Neural cell (in vitro differentiated cells): ENCODE measurements around the gene TMEM170B. TPM values are rescaled to one million over a fixed set of nuclear protein-coding genes. Genes with fewer than 3 reads are reported as not detected.

Source experiments
- H2AFZ ChIP-seq: fragments of 200-600, 300-800 bp; sonication (generic), shearing (Covaris generic); 2 replicates; pipeline ENCODE4 v1.6.0; 2014; ENCODE audit warnings: low read depth, mild to moderate bottlenecking, antibody characterized with exemption, low read length, moderate library complexity
- H3F3A ChIP-seq: fragments of 200-600 bp; shearing (Covaris generic); 2 replicates; pipeline ENCODE4 v1.6.1; 2016; ENCODE audit warnings: mild to moderate bottlenecking, moderate library complexity, mixed read lengths, antibody characterized with exemption, low read length; ENCODE audit not compliant: insufficient read depth, poor library complexity, severe bottlenecking
- H3K27ac ChIP-seq: fragments of 200-600, 300-800 bp; sonication (generic), shearing (Covaris generic); 2 replicates; pipeline ENCODE4 v1.5.1; 2014; ENCODE audit warnings: mild to moderate bottlenecking, low read length, moderate library complexity
- H3K27me3 ChIP-seq: fragments of 300-800, 200-600 bp; sonication (generic), shearing (Covaris generic); 2 replicates; pipeline ENCODE4 v1.6.0; 2014; ENCODE audit warnings: mild to moderate bottlenecking, low read depth, low read length, moderate library complexity; ENCODE audit not compliant: insufficient read depth
- H3K36me3 ChIP-seq: fragments of 300-800, 200-600 bp; sonication (generic), shearing (Covaris generic); 2 replicates; pipeline ENCODE4 v1.5.1; 2014; ENCODE audit warnings: mild to moderate bottlenecking, antibody characterized with exemption, low read length, moderate library complexity; ENCODE audit not compliant: insufficient read depth
- H3K4me2 ChIP-seq: fragments of 300-800, 200-600 bp; sonication (generic), shearing (Covaris generic); 2 replicates; pipeline ENCODE4 v1.6.0; 2014; ENCODE audit warnings: mild to moderate bottlenecking, low read length
- H3K4me3 ChIP-seq: fragments of 300-800, 200-600 bp; sonication (generic), shearing (Covaris generic); 2 replicates; pipeline ENCODE4 v1.5.1; 2014; ENCODE audit warnings: mild to moderate bottlenecking, low read length, moderate library complexity
- H3K79me2 ChIP-seq: fragments of 200-600 bp; shearing (Covaris generic); replicated peaks from 2 replicates; pipeline ENCODE4 v1.6.0; 2014; ENCODE audit warnings: mild to moderate bottlenecking, low read length, moderate library complexity; ENCODE audit not compliant: insufficient read depth
- H3K9ac ChIP-seq: fragments of 300-800, 200-600 bp; sonication (generic), shearing (Covaris generic); 2 replicates; pipeline ENCODE4 v1.6.1; 2016; ENCODE audit warnings: mild to moderate bottlenecking, low read length, mixed read lengths
- H3K9me2 ChIP-seq: fragments of 200-600 bp; shearing (Covaris generic); 2 replicates; pipeline ENCODE4 v1.6.1; 2016; ENCODE audit warnings: mild to moderate bottlenecking, low read length, mixed read lengths; ENCODE audit not compliant: insufficient read depth
- H3K9me3 ChIP-seq: fragments of 200-600, 300-800 bp; sonication (generic), shearing (Covaris generic); 2 replicates; pipeline ENCODE4 v1.6.1; 2016; ENCODE audit warnings: mild to moderate bottlenecking, mixed run types, low read length, moderate library complexity, mixed read lengths
- H4K20me1 ChIP-seq: fragments of 200-600 bp; shearing (Covaris generic); 2 replicates; pipeline ENCODE4 v1.6.1; 2016; ENCODE audit warnings: mild to moderate bottlenecking, mixed run types; ENCODE audit not compliant: insufficient read depth
- CTCF ChIP-seq: fragments of 450-650 bp; IDR thresholded peaks from 2 replicates; pipeline ENCODE4 v1.5.1; 2014; ENCODE audit warnings: antibody characterized with exemption, mild to moderate bottlenecking, moderate library complexity; ENCODE audit not compliant: poor library complexity, severe bottlenecking
- EP300 ChIP-seq: fragments of 450-650 bp; conservative IDR thresholded peaks from 2 replicates; pipeline ENCODE4 v1.6.1; 2014; ENCODE audit warnings: antibody characterized with exemption, mild to moderate bottlenecking, moderate library complexity; ENCODE audit not compliant: poor library complexity, severe bottlenecking
- EZH2 ChIP-seq: fragments of 200-600, 300-800 bp; shearing (Covaris generic), sonication (generic); IDR thresholded peaks from 2 replicates; pipeline ENCODE4 v1.6.1; 2014; ENCODE audit warnings: antibody characterized with exemption, low read length, borderline replicate concordance, mild to moderate bottlenecking; ENCODE audit not compliant: insufficient read depth, poor library complexity, severe bottlenecking
- MXI1 ChIP-seq: fragments of 450-650 bp; conservative IDR thresholded peaks from 2 replicates; pipeline ENCODE4 v1.6.1; 2014; ENCODE audit warnings: antibody characterized with exemption, mild to moderate bottlenecking; ENCODE audit not compliant: poor library complexity, severe bottlenecking
- POLR2AphosphoS5 ChIP-seq: IDR thresholded peaks from 2 replicates; pipeline ENCODE4 v1.6.1; 2012
- RAD21 ChIP-seq: fragments of 450-650 bp; conservative IDR thresholded peaks from 2 replicates; pipeline ENCODE4 v1.6.1; 2014; ENCODE audit warnings: antibody characterized with exemption, mild to moderate bottlenecking, moderate library complexity
- REST ChIP-seq: IDR thresholded peaks from 2 replicates; pipeline ENCODE4 v1.6.1; 2012; ENCODE audit warnings: borderline replicate concordance
- SMC3 ChIP-seq: fragments of 450-650 bp; conservative IDR thresholded peaks from 2 replicates; pipeline ENCODE4 v1.6.1; 2014; ENCODE audit warnings: antibody characterized with exemption, mild to moderate bottlenecking, moderate library complexity; ENCODE audit not compliant: poor library complexity
- TAF1 ChIP-seq: IDR thresholded peaks from 2 replicates; pipeline ENCODE4 v1.6.1; 2012; ENCODE audit warnings: low read depth
- polyA plus RNA-seq: library from polyadenylated mRNA; depleted of rRNA; stranded (reverse); fragments of >200 nt; gene quantifications from 2 replicates; pipeline ENCODE4 v1.2.3, GENCODE V29; 2014

Gene TMEM170B
- polyA plus RNA-seq, 1 donor from 2014 or later = 29.1 TPM

- Histone ChIP-seq H3K9me3 (no peaks in the 10 kb centered on the region), H3K9ac (no peak overlapping the region), H3K4me3 (peak overlapping the region; percentile 24), H3K79me2 (peaks cover 65% of the 10 kb centered on the region), H3K4me2 (no peak overlapping the region), H3F3A (no peaks in the 10 kb centered on the region), H2AFZ (no peak overlapping the region), H3K27ac (no peak overlapping the region), H3K9me2 (no peaks in the 10 kb centered on the region), H4K20me1 (no peaks in the 10 kb centered on the region), H3K27me3 (no peaks in the 10 kb centered on the region), H3K36me3 (no peaks in the 10 kb centered on the region)
- no peak for TF ChIP-seq SMC3
- no peak for TF ChIP-seq REST
- no peak for TF ChIP-seq EP300
- no peak for TF ChIP-seq RAD21
- no peak for TF ChIP-seq TAF1
- TF ChIP-seq MXI1 = no peak
- TF ChIP-seq CTCF = no peak
- no peak for TF ChIP-seq POLR2AphosphoS5
- TF ChIP-seq EZH2 = no peak
Measured at GRCh38 chr6:11556309-11556708, 18.8 kb downstream of the TMEM170B start.

GRCh38 chr6:11563793-11564192, 26.2 kb downstream of the TMEM170B start:
- Histone ChIP-seq H3K79me2 (peaks cover 52% of the 10 kb centered on the region), H3K9me2 (no peaks in the 10 kb centered on the region), H2AFZ (no peak overlapping the region), H3K9ac (no peak overlapping the region), H3F3A (no peaks in the 10 kb centered on the region), H3K36me3 (peaks cover 11% of the 10 kb centered on the region), H3K4me2 (no peak overlapping the region), H4K20me1 (no peaks in the 10 kb centered on the region), H3K27ac (no peak overlapping the region), H3K9me3 (no peaks in the 10 kb centered on the region), H3K27me3 (no peaks in the 10 kb centered on the region), H3K4me3 (no peak overlapping the region)
- TF ChIP-seq MXI1 (no peak), REST (no peak), TAF1 (no peak), POLR2AphosphoS5 (no peak), EP300 (no peak), CTCF (no peak), SMC3 (no peak), RAD21 (no peak), EZH2 (no peak)
